Stimulated activated CD8-positive, alpha-beta memory T cell treated with anti-CD3 and anti-CD28 coated beads, Interleukin-4, amount 100 ng/mL, for 4 hours (primary cell): ENCODE data around the gene CTDP1.

Experiments used
- DNase-seq, 2 donors: peaks; one replicate each; pipeline ENCODE4 v3.0.0-alpha.2; 2020; ENCODE audit warnings: low read depth in 2 of 2, low spot score in 1 of 2

CTDP1 gene

DNA sequence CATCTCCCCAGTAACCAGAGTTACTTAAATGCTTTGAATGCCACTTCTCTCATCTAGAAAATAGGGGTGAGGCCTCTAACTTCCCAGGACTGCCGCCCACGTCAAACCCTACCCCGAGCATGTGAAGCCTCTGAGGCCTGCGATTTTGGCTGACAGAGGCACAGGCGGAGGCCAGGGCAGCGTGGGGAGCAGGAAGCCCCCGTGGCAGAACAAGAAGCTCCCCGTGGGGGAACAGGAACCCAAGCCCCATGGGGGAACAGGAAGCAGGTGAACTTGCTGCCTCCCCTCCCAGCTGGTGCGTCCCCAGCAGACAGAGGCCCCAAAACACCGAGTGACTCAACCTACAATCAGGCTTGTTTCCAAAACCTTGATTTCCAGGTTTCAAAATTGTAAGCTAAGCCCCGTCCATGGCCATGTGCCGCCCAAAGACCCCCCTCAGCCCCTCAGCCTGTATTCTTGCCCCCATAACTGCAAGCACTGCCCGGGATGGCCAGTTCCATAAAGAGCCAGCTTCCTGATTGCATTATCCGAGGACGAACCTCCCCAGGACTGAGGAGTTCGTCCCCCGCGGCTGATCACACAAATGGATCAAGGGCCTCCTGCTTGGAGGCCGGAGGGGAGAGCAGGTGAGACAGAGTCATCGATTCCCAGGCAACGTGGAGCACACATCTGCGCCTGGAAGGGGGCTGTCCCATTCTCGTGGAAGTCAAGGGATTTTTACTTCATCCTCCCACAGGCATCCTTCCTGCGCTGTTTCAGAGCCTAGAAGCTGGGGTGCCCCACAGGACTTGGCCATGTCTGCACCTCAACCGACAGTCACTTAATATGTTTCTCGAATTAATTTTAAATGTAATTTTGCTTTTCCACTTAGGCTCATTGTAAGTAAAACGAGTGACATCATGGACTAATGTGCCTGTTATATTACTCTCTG, 36.3 kb upstream of the CTDP1 start:
- no peak for DNase-seq

DNA sequence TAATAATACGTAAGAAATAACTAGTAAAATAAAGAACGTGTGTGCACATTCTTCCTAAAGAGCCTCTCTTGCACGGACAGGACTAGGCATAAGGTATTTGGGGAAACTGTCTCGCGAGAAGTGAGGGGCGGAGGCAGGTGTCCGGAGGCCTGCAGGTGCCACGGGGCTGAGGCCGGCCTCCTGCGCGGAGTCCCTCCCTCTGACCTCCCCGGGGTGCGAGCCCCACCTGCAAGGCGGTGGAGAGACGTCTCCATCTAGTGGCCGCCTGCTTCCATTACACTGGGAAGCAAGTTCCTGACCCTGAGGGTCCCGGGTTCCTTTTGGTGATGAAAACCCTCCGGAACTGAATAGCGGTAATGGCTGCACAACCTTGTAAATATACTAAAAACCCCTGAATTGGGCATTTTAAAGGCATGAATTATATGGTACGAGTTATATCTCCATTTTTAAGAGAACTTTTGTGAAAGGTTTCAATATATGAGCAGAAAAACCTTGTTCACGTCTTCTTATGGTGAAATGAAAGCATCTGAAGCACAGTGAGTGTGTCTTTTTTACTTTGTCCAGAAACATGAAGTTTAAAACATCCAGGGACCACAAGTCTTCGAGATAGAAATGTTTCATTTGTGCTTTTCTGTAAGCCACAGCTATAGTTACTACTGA, 35.5 kb upstream of the CTDP1 start:
- DNase-seq = peak; percentile 32 to 40

DNA sequence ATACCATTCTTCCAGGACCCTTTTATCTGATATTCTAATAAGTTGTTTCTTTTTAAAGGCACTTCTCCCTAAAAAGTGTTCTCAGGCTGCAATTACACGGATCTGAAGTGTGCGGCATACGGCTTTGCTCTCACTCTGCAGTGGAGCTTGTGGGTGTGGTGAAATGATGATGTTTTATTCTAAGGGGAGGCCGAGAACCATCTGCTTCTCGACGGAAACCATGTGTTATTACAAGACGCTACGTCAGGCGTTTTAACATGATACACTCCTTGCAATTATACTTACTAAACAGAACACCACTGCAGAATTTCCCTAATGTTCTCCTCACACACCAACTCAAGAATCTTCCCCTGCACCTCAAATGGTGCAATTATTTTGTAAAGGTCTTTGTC, 34.9 kb upstream of the CTDP1 start:
- no peak for DNase-seq

- no peak for DNase-seq
Observed at GRCh38 chr18:79645291-79645983, 34.2 kb upstream of the CTDP1 start.

- DNase-seq = no peak
Observed at GRCh38 chr18:79647307-79647706, 32.3 kb upstream of the CTDP1 start.

GRCh38 chr18:79650959-79651358, 28.6 kb upstream of the CTDP1 start:
- DNase-seq = no peak

GRCh38 chr18:79657342-79657996, 22.1 kb upstream of the CTDP1 start:
- no peak for DNase-seq

GRCh38 chr18:79658366-79658765, 21.2 kb upstream of the CTDP1 start:
- DNase-seq = no peak

GRCh38 chr18:79659733-79660132, 19.9 kb upstream of the CTDP1 start:
- no peak for DNase-seq

- no peak for DNase-seq
Observed at GRCh38 chr18:79662034-79662433, 17.6 kb upstream of the CTDP1 start.

- DNase-seq = no peak
Observed at GRCh38 chr18:79662439-79662838, 17.2 kb upstream of the CTDP1 start.

DNA sequence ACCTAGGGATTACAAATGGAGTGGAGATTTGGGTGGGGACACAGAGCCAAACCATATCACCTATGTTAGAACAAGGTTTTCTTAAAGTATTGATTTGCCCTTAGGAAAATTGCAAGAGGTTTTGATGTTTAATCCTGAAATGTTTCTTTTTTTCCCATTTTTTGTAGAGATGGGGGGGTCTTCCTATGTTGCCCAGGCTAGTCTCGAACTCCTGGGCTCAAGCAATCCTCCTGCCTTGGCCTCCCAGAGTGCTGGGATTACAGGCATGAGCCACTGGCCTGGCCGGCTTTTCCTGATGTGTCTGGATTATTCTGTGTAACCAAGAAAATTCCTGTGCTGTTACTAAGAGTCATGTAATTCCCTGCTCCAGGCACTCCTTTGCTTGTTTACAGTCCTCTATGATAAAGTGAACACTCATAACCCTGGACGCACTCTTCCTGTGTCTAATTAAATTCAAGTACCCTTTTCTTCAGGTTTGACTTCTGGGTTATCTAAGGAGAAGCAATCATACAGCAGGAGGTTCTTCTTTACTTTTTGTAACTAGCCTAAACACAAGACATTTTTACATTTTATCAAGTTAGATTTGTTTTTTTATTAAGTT, 15.0 kb upstream of the CTDP1 start:
- DNase-seq = no peak

DNA sequence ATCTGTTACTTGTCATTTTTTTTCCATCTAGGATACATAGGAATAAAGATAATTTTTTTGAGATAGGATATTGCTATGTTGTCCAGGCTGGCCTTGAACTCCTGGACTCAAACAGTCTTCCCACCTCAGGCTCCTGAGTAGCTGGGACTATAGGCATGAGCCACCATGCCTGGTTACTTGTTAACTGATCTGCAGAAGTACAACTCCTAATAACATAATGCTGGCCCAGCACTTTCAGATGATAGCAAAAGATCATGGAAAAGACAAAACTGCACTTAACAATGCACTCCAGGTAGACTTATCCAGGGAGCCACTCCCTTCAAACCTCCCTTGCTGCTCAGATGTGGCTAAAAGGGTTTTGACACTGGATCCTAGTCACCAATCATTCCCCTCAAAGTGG, 11.4 kb upstream of the CTDP1 start:
- no peak for DNase-seq

DNA sequence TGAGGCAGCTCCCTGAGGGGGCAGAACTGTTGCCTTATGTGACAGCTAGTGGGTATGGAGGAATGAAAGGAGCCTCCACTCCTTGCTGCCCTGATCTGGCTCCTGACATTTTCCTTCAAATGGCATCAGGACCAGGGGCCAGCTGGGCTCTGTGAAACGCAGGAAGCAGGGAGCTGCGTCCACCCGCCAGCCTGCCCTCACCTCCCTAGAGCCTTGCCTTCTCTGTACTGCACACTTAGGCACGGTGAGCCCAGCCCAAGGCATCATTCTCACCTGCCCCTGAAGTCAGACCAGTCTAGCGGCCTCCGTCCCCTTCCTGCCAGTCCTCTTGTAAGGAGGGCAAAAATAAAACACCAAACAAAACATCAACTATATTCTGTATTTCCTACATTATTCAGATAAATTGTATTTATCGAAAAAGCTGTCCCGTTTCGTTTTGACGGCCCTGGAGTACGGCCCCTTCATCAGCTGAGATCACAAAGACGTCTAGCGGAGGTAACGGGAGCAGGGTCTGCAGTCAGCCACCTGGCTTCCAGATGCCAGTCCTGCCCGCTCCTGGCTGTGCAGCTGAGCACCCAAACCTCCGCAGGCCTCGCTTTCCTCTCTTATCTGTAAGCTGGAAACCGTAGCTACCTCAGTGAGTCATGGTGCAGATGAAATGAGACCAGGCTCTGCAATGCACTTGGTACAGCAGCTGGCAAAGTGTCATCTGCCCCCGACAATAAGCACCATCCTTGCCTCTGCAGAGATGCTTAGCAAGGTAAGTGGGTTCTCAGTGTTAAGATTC, 6.9 kb upstream of the CTDP1 start:
- DNase-seq = no peak

DNA sequence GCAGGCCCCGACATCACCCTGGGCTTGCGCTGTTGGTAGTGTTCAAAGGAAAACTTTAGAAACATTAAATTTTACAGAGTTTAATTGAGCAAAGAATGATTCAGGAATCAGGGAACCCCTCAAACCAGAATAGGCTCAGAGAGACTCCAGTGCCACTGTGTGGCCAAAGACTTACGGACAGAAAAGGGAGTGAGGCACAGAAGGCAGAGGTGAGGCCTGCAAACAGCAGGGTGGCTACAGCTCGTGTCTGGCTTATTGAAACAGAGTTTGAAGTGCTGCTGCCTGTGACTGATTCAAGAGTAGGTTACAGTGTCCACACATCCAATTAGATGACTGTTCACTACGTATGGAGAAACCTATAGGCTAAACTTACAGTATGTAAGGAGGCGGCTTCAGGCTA, 2.4 kb upstream of the CTDP1 start:
- no peak for DNase-seq

GRCh38 chr18:79677840-79678239, 1.8 kb upstream of the CTDP1 start:
- no peak for DNase-seq

GRCh38 chr18:79678665-79679551, 695 bp upstream of the CTDP1 start:
- peak; percentile 92 to 98 for DNase-seq

DNA sequence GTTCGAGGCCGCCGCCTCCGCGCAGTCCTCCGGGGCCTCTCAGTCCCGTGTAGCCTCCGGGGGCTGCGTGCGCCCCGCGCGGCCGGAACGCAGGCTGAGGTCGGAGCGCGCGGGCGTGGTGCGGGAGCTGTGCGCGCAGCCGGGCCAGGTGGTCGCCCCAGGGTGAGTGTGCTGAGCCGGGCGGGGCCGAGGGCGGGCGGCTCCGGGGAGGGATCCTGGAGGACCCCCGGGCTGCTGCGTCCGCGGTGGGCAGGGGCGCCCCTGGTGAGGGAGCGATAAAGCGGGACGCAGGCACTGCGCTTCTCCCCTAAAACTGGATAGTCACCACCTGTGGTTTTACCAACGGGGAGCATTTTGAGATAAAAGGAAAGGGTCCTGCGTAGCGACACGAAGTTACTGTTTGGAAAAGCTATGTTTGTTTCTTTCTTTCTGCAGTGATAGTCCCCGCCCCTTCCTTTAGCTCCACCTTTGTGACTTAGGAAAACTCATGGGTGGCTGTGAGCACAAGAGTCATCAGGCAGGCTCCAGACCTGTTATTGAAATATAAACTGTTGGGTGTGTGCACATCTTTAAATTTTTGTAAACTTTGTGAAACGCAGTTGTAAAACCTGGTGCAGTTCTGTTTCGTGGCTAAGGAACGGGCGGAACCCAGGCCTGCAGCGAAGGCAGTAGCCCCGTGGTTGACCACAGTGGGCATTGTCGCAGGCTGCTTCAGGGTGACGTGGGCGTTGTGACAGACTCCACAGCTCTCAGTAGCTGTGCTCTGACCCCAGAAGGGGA, 687 bp downstream of the CTDP1 start:
- no peak for DNase-seq
